Measurements from ENCODE around the gene FGD2. TPM values are rescaled to one million over a fixed set of nuclear protein-coding genes. Genes with fewer than 3 reads are reported as not detected.

The FGD2 gene
- total RNA-seq, 1 experiment from 2014 or later: 0.13 TPM

- Histone ChIP-seq H3K27ac (ENCODE audit: insufficient read length, low read depth, low read length) (no peak overlapping the region), H3K56ac (ENCODE audit: insufficient read length, low read depth, low read length) (no peak overlapping the region), H2AFZ (ENCODE audit: low read length) (no peak overlapping the region), H2BK15ac (ENCODE audit: low read depth, low read length) (no peak overlapping the region), H4K8ac (replicated peaks; ENCODE audit: insufficient read length, low read depth, low read length) (no peak overlapping the region), H3K4me1 (ENCODE audit: insufficient read depth, low read length) (no peaks in the 10 kb centered on the region), H3K4ac (ENCODE audit: low read depth, low read length) (no peak overlapping the region), H3K27me3 (ENCODE audit: insufficient read depth, low read length) (no peaks in the 10 kb centered on the region), H3K14ac (ENCODE audit: insufficient read depth, low read length) (no peak overlapping the region), H2BK20ac (ENCODE audit: low read depth, low read length, poor library complexity, severe bottlenecking) (no peak overlapping the region), H3K9ac (ENCODE audit: extremely low read depth, insufficient read length, low read length) (no peak overlapping the region), H3T11ph (ENCODE audit: low read length) (no peak overlapping the region), H2BK5ac (ENCODE audit: insufficient read length, low read length) (no peak overlapping the region), H3K4me2 (ENCODE audit: insufficient read depth, insufficient read length, low read length) (no peak overlapping the region), H2BK120ac (ENCODE audit: low read depth, low read length, poor library complexity, severe bottlenecking) (no peak overlapping the region), H4K20me1 (ENCODE audit: control insufficient read depth, insufficient read depth, insufficient read length) (no peaks in the 10 kb centered on the region), H3K18ac (ENCODE audit: insufficient read length, low read depth, low read length) (no peak overlapping the region), H4K5ac (ENCODE audit: insufficient read length, low read depth, low read length) (no peak overlapping the region), H3K23me2 (ENCODE audit: insufficient read length, low read depth, low read length, poor library complexity, severe bottlenecking) (no peaks in the 10 kb centered on the region), H2BK12ac (ENCODE audit: insufficient read length, low read depth, low read length) (no peak overlapping the region), H3K79me1 (ENCODE audit: insufficient read depth, low read depth, low read length, poor library complexity, severe bottlenecking) (no peaks in the 10 kb centered on the region), H3K23ac (ENCODE audit: insufficient read length, low read depth, low read length) (no peak overlapping the region), H3K9me3 (ENCODE audit: control insufficient read depth, low read depth, low read length) (no peaks in the 10 kb centered on the region), H4K91ac (ENCODE audit: insufficient read length, low read depth, low read length) (no peak overlapping the region), H2AK5ac (ENCODE audit: insufficient read length, low read length) (no peak overlapping the region), H3K79me2 (ENCODE audit: insufficient read depth, low read length) (no peaks in the 10 kb centered on the region)
- H3K36me3 Mint-ChIP-seq (ENCODE audit: insufficient read depth in 1 of 3, low read depth in 3 of 3): peaks cover 44 to 85% (median 75%) of the 10 kb centered on the region in 3 experiments
- no peaks in the 10 kb centered on the region for H3K27me3 Mint-ChIP-seq (ENCODE audit: low read depth)
- no peak overlapping the region for H3K4me3 Mint-ChIP-seq
- WGBS (ENCODE audit: extremely low coverage, insufficient read length, low lambda C conversion rate): no CpG with 5 or more reads among the region's 17 CpGs
- H3K27ac Mint-ChIP-seq: no peak overlapping the region
- TF ChIP-seq CTCF (conservative IDR thresholded peaks at IDR 0.05): no peak
- no peaks in the 10 kb centered on the region for H3K4me1 Mint-ChIP-seq
- no peak for DNase-seq
- H3K9me3 Mint-ChIP-seq: no peaks in the 10 kb centered on the region
These were observed 35.2 kb upstream of the FGD2 start for GRCh38 chr6:36969988-36970891.
